Hindlimb muscle (tissue), 1 donor: ENCODE data around the gene RNMT. TPM values are rescaled to one million over a fixed set of nuclear protein-coding genes. Genes with fewer than 3 reads are reported as not detected.
"Not testable (repeated sequence)": the region's sequence is repeated elsewhere in the genome, so short reads cannot be mapped to it uniquely, and the experiment has no call there.

Source experiments
- DNase-seq: peaks from one replicate; pipeline ENCODE4 v3.0.0-alpha.2; 2013
- polyA plus RNA-seq: library from polyadenylated mRNA; unstranded; fragments of 120-200 nt; gene quantifications from one replicate; pipeline ENCODE4 v1.2.1, GENCODE V29; 2013; ENCODE audit not compliant: insufficient read length

The RNMT gene
- polyA plus RNA-seq, result 30.4 TPM

DNA sequence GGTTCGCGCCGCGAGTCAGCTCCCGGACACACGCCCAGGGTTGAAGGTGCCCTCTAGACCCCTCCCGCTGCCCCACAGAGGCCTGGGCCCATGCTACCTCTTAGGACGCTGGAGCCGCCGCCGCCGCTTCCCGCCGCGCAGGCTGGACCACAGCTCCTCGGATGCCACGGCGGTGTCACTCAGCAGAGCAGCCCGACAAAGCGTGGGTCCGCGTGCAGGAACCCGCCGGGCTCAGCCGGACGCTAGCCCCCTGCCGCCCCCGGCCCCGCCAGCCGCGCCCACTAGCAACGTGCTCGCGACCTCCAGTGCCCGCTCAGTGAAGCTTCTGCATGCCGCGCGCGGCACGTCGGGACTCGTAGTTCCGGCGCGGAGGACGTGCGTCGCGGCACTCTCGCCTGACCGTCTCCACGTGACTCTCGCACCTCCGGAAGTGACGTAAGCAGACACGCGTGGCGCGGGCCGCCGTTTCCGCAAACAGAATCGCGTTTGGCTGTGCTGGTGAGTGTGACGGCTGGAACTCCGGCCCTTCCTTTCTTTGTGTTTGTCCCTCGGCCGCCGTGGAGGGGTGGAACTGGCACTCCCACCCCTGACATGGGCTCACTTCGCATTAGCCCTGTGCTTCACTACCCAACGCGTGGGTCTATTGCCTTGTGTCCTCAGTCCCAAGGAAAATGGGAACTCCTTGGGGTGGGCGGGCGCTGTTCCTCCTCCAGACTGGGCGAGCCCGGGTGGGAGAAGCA, at the start of gene RNMT, which contains the start of gene FAM210A:
Gene RNMT, plus strand, starts transcription at position 442 of the 740 bp plus-strand sequence. CDS start 4,845 bp downstream, outside the sequence.
Gene FAM210A, minus strand, starts transcription at position 327 of the 740 bp plus-strand sequence. CDS start 44,481 bp downstream, outside the sequence.
- peak; percentile 97 for DNase-seq

DNA sequence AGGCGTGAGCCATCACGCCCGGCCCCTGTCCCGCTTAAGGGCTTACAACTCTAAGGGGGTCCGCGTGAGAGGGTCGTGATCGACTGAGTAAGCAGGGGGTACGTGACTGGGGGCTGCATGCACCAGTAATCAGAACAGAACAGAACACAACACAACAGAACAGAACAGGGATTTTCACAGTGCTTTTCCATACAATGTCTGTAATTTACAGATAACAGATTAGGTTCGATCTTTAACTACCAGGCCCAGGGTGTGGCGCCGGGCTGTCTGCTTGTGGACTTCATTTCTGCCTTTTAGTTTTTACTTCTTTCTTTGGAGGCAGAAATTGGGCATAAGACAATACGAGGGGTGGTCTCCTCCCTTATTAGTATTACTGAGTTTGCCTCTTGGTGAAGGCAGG, 49.1 kb upstream of the RNMT start:
- DNase-seq, result not testable (repeated sequence)

DNA sequence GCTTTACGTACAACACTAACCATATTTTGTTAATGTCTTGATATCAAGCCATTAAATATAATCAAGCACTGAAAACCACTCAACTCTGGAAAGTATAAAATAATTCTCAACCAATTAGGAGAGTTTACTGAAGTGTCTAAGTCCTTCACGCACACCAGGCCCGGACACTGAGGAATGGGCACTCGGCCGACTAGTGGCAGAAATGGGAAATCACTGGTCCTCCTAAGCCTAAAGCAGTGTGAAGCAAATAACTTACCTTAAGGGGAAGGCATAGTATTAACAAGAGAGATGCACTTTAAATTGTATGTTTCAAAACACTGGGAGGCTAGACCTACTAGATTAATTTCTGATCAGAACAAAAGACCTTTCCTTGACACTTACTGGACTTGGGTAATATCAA, 45.9 kb upstream of the RNMT start:
- no peak for DNase-seq

DNA sequence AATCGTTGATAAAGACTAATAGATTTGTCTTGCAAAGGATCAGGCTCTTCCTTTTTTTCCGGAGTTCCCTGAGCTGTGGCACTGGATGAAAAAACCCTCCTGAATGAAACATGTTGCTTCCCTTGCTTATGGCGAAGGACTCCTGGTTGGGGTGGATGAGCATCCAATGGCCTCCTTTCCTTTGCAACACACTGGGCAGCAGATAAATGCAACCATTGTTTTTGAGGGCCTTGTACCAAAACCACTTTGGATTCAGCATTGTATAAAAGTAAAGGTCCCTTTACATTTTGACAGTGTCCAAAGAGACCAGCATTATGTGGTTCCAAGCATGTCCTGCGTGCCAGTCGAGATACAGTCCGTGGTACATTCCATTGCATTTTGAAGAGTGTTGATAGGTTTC, 44.8 kb upstream of the RNMT start:
- DNase-seq, result no peak

DNA sequence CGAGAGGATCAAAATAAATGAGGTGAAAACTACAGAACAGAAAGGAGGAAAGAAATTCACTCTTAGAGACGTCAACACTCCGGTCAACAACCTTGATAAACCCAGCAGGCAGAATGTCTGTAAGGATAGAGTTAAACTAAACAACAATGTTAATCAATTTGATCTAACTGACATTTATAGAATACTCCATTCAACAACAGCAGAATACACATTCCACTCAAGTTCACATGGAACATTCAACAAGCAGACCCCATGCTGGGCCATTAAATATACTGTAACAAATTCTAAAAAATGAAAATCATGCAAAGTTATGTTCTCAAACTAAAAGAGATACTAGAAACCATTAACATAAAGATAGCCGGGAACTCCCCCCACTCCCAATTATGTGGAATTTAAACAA, 41.9 kb upstream of the RNMT start:
- no peak for DNase-seq

DNA sequence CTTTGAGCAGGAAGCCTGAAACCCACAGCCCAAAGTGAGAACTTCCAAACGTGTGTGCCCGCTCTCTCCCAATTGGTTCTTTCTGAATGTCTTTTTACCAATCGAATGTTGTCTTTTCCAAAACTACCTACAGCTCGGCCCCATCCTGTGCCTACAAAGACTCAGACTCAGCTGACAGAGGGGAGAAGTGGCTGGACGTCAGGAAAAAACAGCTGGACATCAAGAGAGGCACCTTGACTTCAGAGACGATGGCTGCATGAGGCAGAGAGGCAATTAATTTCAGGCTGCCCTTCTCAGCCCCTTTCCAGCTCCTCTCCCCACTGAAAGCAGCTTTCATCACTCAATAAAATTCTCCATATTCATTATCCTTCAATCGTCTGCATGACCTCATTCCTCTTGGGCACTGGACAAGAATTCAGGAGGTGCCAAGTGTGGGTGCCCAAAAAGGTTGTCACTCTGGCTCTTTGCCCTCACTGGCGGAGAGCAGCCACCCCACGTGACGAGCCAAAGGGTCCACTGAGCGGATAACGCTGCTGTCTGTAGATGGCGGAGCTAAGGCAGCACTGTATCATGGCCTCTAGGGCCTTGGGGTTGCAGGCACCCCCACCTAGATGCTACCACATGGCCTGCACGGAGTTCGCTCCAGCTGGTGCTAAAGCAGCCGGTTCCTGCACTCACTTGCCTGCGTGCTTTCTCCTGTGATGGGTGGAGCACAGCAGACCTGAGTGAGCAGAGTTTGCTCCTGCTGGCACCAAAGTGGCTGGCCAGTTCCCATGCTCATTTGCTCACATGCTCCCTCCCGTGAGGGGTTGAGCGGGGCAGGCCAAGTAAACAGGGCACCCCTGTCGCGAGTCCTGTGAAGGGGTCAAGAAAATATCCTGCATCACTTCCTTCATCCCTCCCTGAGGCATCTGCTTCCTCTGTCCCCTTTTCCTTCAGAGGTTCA, 38.0 kb upstream of the RNMT start:
- no peak for DNase-seq

DNA sequence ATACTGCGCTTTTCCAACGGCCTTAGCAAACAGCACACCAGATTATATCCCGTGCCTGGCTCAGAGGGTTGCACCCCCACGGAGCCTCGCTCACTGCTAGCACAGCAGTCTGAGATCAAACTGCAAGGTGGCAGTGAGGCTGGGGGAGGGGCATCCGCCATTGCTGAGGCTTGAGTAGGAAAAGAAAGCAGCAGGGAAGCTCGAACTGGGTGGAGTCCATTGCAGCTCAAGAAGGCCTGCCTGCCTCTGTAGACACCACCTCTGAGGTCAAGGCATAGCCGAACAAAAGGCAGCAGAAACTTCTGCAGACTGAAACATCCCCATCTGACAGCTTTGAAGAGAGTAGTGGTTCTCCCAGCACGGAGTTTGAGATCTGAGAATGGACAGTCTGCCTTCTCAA, 36.4 kb upstream of the RNMT start:
- not testable (repeated sequence) for DNase-seq

DNA sequence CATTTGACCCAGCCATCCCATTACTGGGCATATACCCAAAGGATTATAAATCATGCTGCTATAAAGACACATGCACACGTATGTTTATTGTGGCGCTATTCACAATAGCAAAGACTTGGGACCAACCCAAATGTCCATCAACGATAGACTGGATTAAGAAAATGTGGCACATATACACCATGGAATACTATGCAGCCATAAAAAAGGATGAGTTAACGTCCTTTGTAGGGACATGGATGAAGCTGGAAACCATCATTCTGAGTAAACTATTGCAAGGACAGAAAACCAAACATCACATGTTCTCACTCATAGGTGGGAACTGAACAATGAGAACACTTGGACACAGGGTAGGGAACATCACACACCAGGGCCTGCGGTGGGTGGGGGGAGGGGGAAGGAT, 31.1 kb upstream of the RNMT start:
- not testable (repeated sequence) for DNase-seq

DNA sequence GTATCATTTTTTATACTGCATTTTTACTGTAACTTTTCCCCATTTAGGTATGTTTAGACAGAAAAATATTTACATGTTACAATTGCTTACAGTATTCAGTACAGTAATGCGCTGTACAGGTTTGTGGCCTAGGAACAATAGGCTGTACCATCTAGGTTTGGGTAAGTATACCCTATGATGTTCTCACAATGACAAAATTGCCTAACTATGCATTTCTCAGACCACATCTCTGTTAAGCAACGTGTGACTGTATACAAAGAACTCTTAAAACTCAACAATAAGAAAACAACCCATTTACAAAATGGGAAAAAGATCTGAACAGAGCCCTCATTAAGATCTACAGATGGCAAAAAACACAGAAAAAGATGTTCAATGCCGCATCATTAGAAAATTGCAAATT, 29.5 kb upstream of the RNMT start:
- DNase-seq, result no peak

DNA sequence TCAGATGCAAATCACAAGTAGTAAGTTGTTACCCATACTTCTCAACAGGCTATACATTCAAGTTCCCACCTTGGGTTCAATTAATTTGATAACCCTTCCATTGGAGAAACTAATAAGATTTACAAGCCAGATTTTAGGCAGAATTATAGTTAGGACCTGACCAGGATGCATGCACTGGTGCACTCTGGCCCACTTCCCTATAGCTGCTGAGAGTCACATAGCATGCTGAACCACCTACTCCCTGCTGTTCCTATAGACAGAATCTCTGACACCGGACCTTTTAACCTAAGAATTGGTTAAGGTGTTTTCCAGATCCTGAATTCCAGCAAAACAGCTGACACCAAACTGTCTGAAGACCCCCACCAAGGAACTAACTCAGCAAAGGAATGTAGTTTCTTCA, 26.3 kb upstream of the RNMT start:
- no peak for DNase-seq

DNA sequence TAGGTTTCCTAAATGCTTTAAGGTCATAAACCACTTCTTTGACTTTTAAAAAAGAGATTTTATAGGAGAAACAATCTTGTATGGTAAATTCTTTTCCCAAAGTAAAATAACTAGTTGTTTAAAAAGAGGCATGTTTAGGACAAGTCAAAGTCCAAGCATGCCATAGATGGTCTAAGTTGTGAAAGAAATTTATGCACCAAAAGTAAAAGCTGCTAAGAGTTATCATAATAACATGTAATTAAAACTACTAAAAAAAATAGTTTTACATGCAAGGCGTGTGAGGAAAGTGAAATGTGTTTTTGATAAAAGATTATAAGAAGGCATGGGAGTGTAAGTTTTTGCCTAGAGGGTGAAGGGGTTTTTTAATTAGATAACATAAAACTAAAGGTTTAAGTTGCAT, 22.6 kb upstream of the RNMT start:
- no peak for DNase-seq

DNA sequence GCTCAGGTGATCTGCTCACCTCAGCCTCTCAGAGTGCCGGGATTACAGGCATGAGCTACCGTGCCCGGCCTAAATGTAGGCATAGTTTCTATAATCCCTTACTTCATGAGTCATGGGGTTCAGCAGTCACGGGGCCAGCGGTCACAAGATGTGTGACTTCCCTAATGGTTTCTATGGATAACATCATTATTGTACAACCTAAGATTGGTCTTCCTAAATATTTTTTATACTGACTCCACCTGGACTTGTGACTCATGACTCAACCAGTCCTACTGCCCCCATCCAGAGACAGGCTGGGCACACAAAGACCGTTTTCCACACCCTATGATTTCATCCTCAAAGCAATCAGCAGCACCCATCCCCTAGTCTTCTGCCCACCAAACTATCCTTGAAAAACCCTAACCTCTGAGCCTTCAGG, 16.1 kb upstream of the RNMT start:
- DNase-seq, result no peak

DNA sequence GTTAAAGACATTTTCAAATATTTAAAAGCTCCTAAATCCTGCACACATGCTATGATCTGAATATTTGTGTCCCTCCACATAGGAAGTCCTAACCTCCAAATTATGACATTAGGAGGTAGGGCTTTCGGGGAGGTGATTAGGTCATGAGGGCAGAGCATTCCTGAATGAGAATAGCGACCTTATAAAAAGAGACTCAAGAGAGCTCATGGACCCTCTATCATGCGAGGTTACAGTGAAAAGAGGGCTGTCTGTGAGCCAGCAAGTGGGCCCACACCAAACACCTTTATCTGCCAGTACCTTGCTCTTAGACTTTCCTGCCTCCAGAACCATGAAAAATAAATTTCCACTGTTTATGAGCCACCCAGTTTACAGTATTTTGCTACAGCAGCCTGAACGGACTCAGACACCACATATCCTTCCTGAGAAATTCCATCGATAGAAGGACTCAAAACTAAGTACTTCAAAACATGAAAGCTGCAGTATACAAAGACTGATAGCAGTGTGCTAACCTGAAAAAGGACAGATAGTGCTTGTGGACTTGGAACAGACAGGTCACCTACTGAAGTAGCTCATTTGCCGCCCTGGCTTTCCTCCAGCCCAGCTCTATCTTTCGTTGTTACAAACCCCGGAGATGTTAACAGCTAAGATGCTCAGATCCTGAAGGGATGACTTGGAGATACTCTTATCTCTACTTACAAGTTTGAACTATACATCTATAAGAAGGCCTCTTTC, 13.9 kb upstream of the RNMT start:
- no peak for DNase-seq

DNA sequence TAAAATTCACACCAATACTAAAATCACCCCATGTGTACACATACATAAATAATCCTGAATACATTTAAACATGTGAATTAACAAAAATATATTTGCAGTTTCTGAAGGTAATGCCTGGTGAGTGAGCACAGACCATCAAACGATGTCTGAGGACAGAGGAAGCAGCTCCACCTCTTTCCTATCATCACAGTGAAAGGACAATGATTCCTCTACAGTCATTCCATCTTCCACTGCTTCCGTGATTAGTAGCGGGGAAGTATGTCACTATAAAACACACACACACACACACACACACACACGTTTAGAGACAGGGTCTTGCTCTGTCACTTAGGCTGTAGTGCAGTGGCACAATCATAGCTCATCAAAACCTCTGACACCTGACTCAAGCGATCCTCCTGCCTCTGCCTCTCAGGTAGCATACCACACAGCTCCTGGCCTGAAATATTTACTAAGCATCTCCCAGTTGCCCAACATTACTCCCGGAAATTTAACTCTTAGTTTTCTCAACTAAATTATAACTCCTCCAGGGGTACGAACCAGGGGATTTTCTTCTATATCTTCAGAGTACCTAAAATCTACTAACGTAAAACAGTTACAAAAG, 12.9 kb upstream of the RNMT start:
- DNase-seq, result no peak

DNA sequence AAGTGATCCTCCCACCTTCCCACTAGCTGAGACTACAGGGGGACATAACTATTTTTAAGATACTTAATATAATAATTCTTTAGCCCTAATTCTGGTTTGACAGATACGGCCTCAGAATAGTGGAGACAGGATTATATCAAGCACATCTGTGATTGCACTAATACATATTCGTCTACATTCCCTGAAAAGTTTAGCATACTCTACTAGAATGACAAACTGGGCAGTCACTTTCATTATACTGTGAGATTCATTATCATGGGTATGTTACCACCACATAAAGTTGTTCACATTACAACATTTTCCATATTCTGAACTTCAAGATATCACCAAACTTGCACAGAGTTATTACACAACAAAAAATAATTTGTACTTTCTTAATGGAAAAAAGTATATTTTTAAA, 11.1 kb upstream of the RNMT start:
- DNase-seq, result no peak

DNA sequence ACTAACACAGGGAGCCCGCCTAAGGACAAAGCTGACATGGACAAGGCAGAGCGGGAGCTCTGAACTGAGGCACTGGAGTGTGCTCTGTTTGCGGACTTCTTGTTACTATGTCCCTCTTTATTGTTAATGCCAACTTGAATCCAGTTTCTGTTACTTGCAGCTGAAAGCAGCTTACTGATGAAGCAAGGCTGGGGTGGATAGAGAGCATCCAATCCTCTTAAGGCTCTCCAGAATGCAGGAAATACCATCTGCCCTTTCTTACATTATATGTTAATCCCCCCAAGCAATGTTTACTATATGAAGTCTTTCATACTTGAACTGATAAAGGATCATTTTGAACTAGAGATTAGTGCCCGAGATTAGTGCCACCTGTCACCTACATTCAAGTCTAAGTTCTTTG, 9.6 kb upstream of the RNMT start:
- DNase-seq, result no peak

DNA sequence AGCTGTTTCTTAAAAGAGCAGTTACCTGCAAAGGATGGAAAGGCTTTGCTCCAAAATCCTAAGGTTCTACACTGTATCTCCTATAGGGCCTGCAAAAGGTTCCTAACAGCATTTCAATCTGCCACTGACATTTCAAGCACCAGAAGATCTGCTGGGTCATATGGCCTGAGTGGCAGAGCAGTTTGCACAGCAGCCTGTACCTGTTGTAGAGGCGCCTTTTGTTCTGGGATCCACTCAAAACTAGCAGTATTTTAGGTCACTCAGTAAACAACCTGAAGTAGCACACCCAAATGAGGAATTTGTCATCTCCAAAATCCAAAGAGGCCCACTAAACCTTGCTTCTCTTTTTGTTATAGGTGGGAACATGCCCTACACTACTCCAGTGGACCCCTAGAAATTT, 6.3 kb upstream of the RNMT start:
- DNase-seq, result no peak

DNA sequence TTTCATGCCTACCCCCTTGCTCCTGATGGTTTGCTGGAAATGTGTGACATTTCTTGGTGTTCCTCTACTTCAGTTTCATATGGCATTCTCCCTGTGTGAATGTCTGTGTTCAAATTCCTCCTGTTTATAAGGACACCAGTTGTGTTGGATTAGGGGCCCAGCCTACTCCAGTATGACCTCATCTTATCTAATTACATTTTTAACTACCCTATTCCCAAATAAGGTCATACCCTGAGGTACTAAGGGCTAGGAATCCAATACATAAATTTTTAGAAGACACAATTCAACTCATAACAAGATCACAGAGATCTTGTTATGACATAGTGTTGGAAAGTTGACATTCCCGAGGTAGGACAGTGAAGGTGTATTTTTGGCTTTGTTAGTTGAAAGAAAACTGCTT, 5.6 kb upstream of the RNMT start:
- DNase-seq, result no peak

DNA sequence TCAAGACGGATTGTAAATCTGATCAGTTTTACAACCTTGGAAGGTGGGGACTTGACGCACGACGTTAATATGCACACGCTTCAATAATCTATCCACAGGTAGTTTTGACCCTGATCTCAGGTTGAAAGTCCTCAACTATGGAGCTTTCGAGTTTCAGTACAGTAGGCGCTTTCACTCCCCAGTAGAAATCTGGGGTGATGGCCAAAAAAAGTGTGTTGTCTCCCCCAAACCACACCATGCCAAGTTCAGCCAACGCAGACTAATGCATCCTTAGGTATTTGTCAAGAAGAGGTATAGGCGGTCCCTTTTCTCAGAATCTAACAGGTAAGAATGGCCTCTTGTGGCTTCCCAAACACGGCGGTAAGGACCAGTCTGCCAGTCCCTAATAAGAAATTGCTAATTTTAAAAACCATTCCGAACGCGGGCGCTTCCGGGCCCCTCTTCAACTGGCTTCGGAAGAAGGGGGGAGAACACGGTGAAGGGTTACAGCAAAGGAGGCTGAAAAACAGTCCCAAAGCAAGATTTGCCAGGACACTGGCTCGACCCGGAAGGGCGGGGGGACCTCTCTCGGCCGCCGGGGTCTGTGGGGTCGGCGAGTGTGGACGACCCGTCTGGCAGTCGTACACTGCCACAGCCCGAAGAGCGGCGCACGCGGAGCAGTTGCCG, 774 bp upstream of the RNMT start:
- DNase-seq, result no peak

DNA sequence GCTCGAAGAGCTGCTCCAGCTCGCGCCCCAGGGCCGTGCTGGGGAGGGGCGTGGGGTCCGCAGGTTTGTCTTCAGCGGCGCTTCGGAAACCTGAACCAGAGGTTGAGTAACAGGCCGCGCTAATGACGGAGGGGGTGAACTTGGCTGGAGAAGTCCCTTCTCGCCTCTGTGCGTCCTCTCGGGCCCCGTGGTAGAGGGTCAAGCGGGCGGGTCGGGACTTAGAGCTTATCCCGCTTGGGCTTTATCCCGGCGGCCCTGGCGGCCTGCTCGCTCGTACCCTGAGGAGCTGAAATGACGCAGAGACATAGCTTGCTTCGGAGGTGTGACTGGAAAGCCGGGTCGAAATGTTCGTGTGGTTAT, 479 bp downstream of the RNMT start:
- DNase-seq, result no peak

DNA sequence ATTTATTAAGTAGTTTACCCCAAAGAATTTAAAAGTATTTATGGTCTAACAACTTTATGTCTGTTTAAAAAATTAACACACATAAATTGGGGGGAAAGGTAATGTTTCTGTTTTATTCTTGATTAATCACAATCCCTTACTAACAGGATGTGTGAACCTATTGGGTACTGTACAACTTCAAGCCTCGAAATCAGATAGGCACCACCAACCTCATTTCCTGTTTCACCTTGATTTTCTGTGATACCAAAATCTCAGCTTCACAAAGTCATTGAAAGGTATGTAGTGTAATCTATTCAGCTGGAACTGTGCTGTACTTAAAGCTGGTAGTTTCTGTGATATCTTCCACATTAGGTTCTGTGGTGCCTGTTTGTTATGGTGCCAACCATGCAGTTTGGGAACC, 4.0 kb downstream of the RNMT start:
- DNase-seq, result no peak

DNA sequence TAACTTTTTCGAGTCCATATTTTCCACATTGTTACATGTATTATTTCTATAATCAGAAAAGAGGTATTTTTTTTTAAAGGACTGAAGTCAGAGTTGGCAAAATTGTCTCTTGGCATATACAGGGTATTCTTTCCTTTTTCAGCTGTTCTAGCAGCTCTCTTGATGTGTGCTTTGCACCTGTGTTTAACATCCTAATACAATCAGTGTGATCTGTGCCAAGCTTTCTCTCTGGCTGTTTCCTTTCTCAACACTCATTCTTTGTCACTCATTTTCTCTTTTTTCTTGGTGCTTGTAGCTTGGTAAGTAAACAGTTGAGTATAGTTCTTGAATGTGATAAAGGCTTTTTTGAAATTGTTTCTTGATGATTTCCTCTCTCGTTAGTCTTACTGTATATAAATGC, 9.2 kb downstream of the RNMT start:
- no peak for DNase-seq
